Keratinocyte (primary cell): ENCODE data around the gene TULP1. TPM values are rescaled to one million over a fixed set of nuclear protein-coding genes. Genes with fewer than 3 reads are reported as not detected.
"Not testable (repeated sequence)": the region's sequence is repeated elsewhere in the genome, so short reads cannot be mapped to it uniquely, and the experiment has no call there.

Source experiments
- DNase-seq: peaks from one replicate; pipeline ENCODE4 v3.0.0-alpha.2; 2011; ENCODE audit warnings: low read depth, missing footprints, low spot score
- FAIRE-seq: peaks from 2 replicates; lab custom pipeline; 2011; peaks lifted over from hg19 to GRCh38; lab: Jason Lieb, UNC
- H2AFZ ChIP-seq: 2 replicates; pipeline ENCODE4 v1.6.0; 2012; ENCODE audit warnings: low read length, control low read depth, inconsistent platforms; ENCODE audit not compliant: control insufficient read depth
- H3K27ac ChIP-seq: 2 replicates; pipeline ENCODE4 v1.5.1; 2011; ENCODE audit warnings: low read length; ENCODE audit not compliant: control insufficient read depth, insufficient read depth
- H3K27me3 ChIP-seq: 3 replicates; pipeline ENCODE4 v1.6.0; 2011; ENCODE audit warnings: low read length; ENCODE audit not compliant: control insufficient read depth, insufficient read depth; ENCODE audit errors: extremely low read depth
- H3K36me3 ChIP-seq, 2 experiments: 2 replicates in 1 of 2; 3 replicates in 1 of 2; pipeline ENCODE4 v1.5.1; 2011; ENCODE audit warnings: low read length in 2 of 2, mild to moderate bottlenecking in 1 of 2; ENCODE audit not compliant: control insufficient read depth in 2 of 2, insufficient read depth in 2 of 2; ENCODE audit errors: extremely low read depth in 1 of 2
- H3K4me1 ChIP-seq: 3 replicates; pipeline ENCODE4 v1.5.1; 2011; ENCODE audit warnings: low read length; ENCODE audit not compliant: control insufficient read depth, insufficient read depth; ENCODE audit errors: extremely low read depth
- H3K4me2 ChIP-seq: 3 replicates; pipeline ENCODE4 v1.6.0; 2011; ENCODE audit warnings: low read depth, low read length; ENCODE audit not compliant: control insufficient read depth, insufficient read depth; ENCODE audit errors: extremely low read depth
- H3K4me3 ChIP-seq, 3 experiments: fragments of 200-600 bp in 1 of 3; sonication (generic) in 1 of 3; 2 replicates in 2 of 3; 3 replicates in 1 of 3; pipeline ENCODE4 v1.5.1; 2011 to 2016; ENCODE audit warnings: low read length in 3 of 3, mild to moderate bottlenecking in 3 of 3, control low read depth in 2 of 3, inconsistent platforms in 1 of 3, low read depth in 1 of 3, mixed read lengths in 1 of 3, mixed run types in 1 of 3, moderate library complexity in 1 of 3; ENCODE audit not compliant: control insufficient read depth in 2 of 3, insufficient read depth in 2 of 3; ENCODE audit errors: extremely low read depth in 1 of 3
- H3K79me2 ChIP-seq: 2 replicates; pipeline ENCODE4 v1.6.0; 2012; ENCODE audit warnings: low read length; ENCODE audit not compliant: control insufficient read depth, insufficient read depth
- H3K9ac ChIP-seq: 3 replicates; pipeline ENCODE4 v1.6.0; 2011; ENCODE audit warnings: low read length; ENCODE audit not compliant: control insufficient read depth, insufficient read depth; ENCODE audit errors: extremely low read depth
- H3K9me1 ChIP-seq: 3 replicates; pipeline ENCODE4 v1.6.0; 2011; ENCODE audit warnings: low read length; ENCODE audit not compliant: control insufficient read depth, insufficient read depth; ENCODE audit errors: extremely low read depth
- H3K9me3 ChIP-seq: 2 replicates; pipeline ENCODE4 v1.5.1; 2012; ENCODE audit warnings: low read depth, low read length; ENCODE audit not compliant: control insufficient read depth
- H4K20me1 ChIP-seq: 3 replicates; pipeline ENCODE4 v1.6.0; 2011; ENCODE audit warnings: low read length; ENCODE audit not compliant: control insufficient read depth, insufficient read depth; ENCODE audit errors: extremely low read depth
- EZH2 ChIP-seq: IDR thresholded peaks from one replicate; pipeline ENCODE4 v1.6.1; 2012; ENCODE audit warnings: inconsistent platforms, mild to moderate bottlenecking, low read length, moderate library complexity
- dilution Hi-C: fragments of 300-500 bp; cut with MboI; formaldehyde crosslinking; loops from one replicate; pipeline ENCODE4 v1.7.0; 2020; ENCODE audit warnings: low sequenced_read_pairs; ENCODE audit not compliant: extremely low pct_ligation_motif_present
- polyA plus RNA-seq, 5 experiments: library from polyadenylated mRNA; depleted of rRNA in 3 of 5; stranded (reverse) in 3 of 5; stranded (forward) in 1 of 5; unstranded in 1 of 5; fragments of >200 nt; gene quantifications; 1 replicate in 1 of 5; 2 replicates in 3 of 5; 3 replicates in 1 of 5; pipeline versions ENCODE4 v1.2.1 to v1.2.3, GENCODE V29; 2011 to 2012; ENCODE audit warnings: missing spikeins in 2 of 5, low read depth in 1 of 5, low replicate concordance in 1 of 5
- TF ChIP-seq, protein P1 (sequence below), 3 experiments: IDR thresholded peaks in 1 of 3; conservative IDR thresholded peaks in 1 of 3; optimal IDR thresholded peaks in 1 of 3; 2 replicates in 2 of 3; 3 replicates in 1 of 3; pipeline versions ENCODE3 to v1.5.1; 2011; ENCODE audit warnings: low read length in 3 of 3, mild to moderate bottlenecking in 3 of 3, moderate library complexity in 2 of 3, control low read depth in 1 of 3, inconsistent platforms in 1 of 3; ENCODE audit not compliant: insufficient read depth in 2 of 3; ENCODE audit errors: extremely low read depth in 1 of 3

The TULP1 gene
- polyA plus RNA-seq, 1 donor (not counting 4 experiments of a cell fraction or from before 2014, with no cell fraction given), result not detected

GRCh38 chr6:35518566-35519312, 6.0 kb upstream of the TULP1 start:
- DNase-seq (no peak), FAIRE-seq (no peak)
- no peak overlapping the region for H3K4me2 ChIP-seq
- dilution Hi-C loops, result no loop called here
- no peaks in the 10 kb centered on the region for H3K36me3 ChIP-seq
- H3K9me3 ChIP-seq, result no peaks in the 10 kb centered on the region
- no peaks in the 10 kb centered on the region for H4K20me1 ChIP-seq
- H3K9me1 ChIP-seq, result no peaks in the 10 kb centered on the region
- no peak overlapping the region for H2AFZ ChIP-seq
- H3K9ac ChIP-seq, result no peak overlapping the region
- H3K27ac ChIP-seq, result no peak overlapping the region
- H3K4me1 ChIP-seq, result peaks cover 8% of the 10 kb centered on the region
- TF ChIP-seq, protein P1, sequence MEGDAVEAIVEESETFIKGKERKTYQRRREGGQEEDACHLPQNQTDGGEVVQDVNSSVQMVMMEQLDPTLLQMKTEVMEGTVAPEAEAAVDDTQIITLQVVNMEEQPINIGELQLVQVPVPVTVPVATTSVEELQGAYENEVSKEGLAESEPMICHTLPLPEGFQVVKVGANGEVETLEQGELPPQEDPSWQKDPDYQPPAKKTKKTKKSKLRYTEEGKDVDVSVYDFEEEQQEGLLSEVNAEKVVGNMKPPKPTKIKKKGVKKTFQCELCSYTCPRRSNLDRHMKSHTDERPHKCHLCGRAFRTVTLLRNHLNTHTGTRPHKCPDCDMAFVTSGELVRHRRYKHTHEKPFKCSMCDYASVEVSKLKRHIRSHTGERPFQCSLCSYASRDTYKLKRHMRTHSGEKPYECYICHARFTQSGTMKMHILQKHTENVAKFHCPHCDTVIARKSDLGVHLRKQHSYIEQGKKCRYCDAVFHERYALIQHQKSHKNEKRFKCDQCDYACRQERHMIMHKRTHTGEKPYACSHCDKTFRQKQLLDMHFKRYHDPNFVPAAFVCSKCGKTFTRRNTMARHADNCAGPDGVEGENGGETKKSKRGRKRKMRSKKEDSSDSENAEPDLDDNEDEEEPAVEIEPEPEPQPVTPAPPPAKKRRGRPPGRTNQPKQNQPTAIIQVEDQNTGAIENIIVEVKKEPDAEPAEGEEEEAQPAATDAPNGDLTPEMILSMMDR (optimal IDR thresholded peaks at IDR 0.05 in 1 of 3, IDR thresholded peaks at IDR 0.05 in 1 of 3, conservative IDR thresholded peaks at IDR 0.05 in 1 of 3; ENCODE audit: extremely low read depth in 1 of 3, insufficient read depth in 2 of 3, low read length in 3 of 3), result no peak
- H3K4me3 ChIP-seq, result no peak overlapping the region
- H3K27me3 ChIP-seq, result no peaks in the 10 kb centered on the region
- H3K79me2 ChIP-seq, result no peaks in the 10 kb centered on the region

DNA sequence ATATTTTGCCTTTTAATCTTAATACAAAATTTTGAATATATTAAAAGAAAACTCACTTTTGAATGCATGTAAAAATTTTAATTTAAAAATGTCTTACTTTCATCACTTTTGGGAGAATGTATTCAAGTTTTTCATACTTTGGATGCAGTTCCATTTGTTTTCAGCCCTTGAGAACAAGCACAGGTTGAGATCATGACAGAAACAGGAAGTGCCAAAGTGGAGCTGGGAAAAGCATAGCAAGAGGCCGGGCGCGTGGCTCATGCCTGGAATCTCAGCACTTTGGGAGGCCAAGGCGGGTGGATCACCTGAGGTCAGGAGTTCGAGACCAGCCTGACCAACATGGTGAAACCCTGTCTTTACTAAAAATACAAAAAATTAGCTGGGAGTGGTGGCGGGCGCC, 5.3 kb upstream of the TULP1 start:
- H3K79me2 ChIP-seq, H2AFZ ChIP-seq, H3K9me3 ChIP-seq, H3K27me3 ChIP-seq, DNase-seq, dilution Hi-C loops, H3K9ac ChIP-seq, FAIRE-seq, H4K20me1 ChIP-seq, H3K4me3 ChIP-seq, H3K9me1 ChIP-seq, H3K36me3 ChIP-seq, H3K4me2 ChIP-seq, H3K4me1 ChIP-seq, H3K27ac ChIP-seq: not testable (repeated sequence)

- dilution Hi-C loops, result no loop called here
These were observed 4.0 kb upstream of the TULP1 start for GRCh38 chr6:35516712-35517111.

More at GRCh38 chr6:35516712-35517111, 4.0 kb upstream of the TULP1 start:
- Histone ChIP-seq H3K9me3 (no peaks in the 10 kb centered on the region), H3K9ac (no peak overlapping the region), H3K4me2 (no peak overlapping the region), H3K27me3 (peaks cover 8% of the 10 kb centered on the region), H3K4me1 (no peaks in the 10 kb centered on the region), H3K9me1 (no peaks in the 10 kb centered on the region), H4K20me1 (no peaks in the 10 kb centered on the region), H3K4me3 (no peak overlapping the region), H2AFZ (no peak overlapping the region), H3K36me3 (no peaks in the 10 kb centered on the region), H3K79me2 (no peaks in the 10 kb centered on the region), H3K27ac (no peak overlapping the region)
- FAIRE-seq (no peak), DNase-seq (no peak)
- no peak for TF ChIP-seq EZH2
- TF ChIP-seq, protein P1 (optimal IDR thresholded peaks at IDR 0.05 in 1 of 3, IDR thresholded peaks at IDR 0.05 in 1 of 3, conservative IDR thresholded peaks at IDR 0.05 in 1 of 3; ENCODE audit: extremely low read depth in 1 of 3, insufficient read depth in 2 of 3, low read length in 3 of 3), result no peak
